ENCODE data around the gene MEIOSIN. TPM values are rescaled to one million over a fixed set of nuclear protein-coding genes. Genes with fewer than 3 reads are reported as not detected.

The MEIOSIN gene
- total and polyA plus RNA-seq, 5 donors from 2014 or later = not detected

DNA sequence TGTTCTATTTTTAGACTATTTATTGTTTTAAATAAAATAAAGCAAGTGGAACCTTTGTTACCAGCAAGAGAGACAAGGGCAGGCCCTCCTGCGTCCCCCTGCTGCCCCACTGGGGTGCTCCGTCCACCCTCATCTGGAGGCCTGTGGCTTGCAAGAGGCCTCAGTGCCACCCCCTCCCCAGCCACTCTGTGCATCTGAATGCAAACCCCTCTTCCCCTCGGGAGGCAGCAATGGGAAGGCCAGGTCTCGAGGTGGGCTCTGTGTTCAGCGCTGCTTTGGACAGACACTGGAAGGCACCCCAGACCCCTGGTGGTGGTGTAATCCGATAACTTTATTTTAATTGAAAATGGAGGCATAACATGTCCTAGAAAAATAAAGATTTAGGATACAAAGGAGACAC is 31.2 kb downstream of the MEIOSIN start:
- peak overlapping the region in 1 of 4 donors; percentile 77 for H3K4me3 Mint-ChIP-seq
- no peak for ATAC-seq (ENCODE audit: low read depth in 2 of 2)
- H3K27me3 ChIP-seq (ENCODE audit: control insufficient read depth, insufficient read depth, low read length) = no peaks in the 10 kb centered on the region

DNA sequence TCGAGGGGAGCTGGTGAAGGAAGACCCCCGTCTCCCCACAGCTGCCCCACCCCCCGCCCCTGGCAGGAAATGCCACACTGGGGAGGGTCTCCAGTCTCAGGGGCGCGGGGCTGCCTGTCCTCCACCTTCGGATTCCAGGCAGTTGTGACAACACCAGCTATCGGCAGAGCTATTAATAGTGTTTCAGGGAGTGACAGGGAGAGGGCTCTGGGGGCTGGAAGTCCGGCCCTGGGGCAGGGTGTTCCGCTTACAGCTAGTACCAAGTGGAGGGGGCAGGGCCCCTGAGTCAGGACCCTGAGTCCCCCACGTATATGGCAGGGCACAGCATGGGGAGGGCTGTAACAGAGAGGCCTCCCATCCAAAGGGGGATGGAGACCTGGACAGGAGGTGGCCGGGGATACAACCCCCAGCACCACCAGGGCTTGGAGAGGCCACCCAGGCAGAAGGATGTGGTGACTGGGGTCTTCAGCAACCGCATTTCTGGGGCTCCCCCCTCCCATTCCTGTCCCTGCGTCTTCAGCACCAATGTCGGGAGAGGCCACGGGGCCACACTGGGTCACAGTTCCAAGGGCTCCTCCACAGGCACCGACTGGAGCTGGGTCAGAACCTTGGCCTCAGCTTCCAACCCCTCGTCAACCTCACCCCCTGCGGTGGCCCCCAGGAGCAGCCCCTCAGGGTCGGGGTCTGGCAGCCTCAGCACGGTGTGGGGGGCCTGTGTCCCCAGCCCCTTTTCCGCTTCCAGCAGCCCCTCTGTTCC is 31.9 kb downstream of the MEIOSIN start:
- H3K4me3 Mint-ChIP-seq = peak overlapping the region in 3 of 4 donors; percentile 65 to 77 (median 74)
- Histone ChIP-seq H3K9me3 (ENCODE audit: control insufficient read depth in 2 of 2, low read length in 2 of 2) (no peaks in the 10 kb centered on the region), H3K4me3 (ENCODE audit: low read depth, low read length) (no peak overlapping the region), H3K4me1 (ENCODE audit: control insufficient read depth, insufficient read depth, low read length, poor library complexity, severe bottlenecking) (peaks cover 21% of the 10 kb centered on the region), H3K27ac (ENCODE audit: insufficient read depth, low read length, poor library complexity, severe bottlenecking) (no peak overlapping the region), H3K27me3 (ENCODE audit: control insufficient read depth, insufficient read depth, low read length) (no peaks in the 10 kb centered on the region), H3K36me3 (ENCODE audit: control insufficient read depth, insufficient read depth, low read length) (no peaks in the 10 kb centered on the region)
- H3K36me3 Mint-ChIP-seq = no peaks in the 10 kb centered on the region
- H3K27ac Mint-ChIP-seq = no peak overlapping the region
- peaks cover 9% of the 10 kb centered on the region for H3K27me3 Mint-ChIP-seq
- peaks cover 0 to 8% (median 3%) of the 10 kb centered on the region in 4 donors for H3K4me1 Mint-ChIP-seq
- DNase-seq (no peak), ATAC-seq (ENCODE audit: low read depth in 2 of 2) (no peak)
- H3K9me3 Mint-ChIP-seq = no peaks in the 10 kb centered on the region

More for the DNA sequence above, 31.2 kb downstream of the MEIOSIN start:
- Mint-ChIP-seq H3K36me3 (no peaks in the 10 kb centered on the region), H3K27me3 (peaks cover 4% of the 10 kb centered on the region), H3K9me3 (no peaks in the 10 kb centered on the region), H3K27ac (no peak overlapping the region), H3K4me1 (peaks cover 0 to 3% (median under 1%) of the 10 kb centered on the region in 4 donors)
- no peak for DNase-seq
- no peaks in the 10 kb centered on the region for H3K36me3 ChIP-seq (ENCODE audit: control insufficient read depth, insufficient read depth, low read length)
- H3K4me1 ChIP-seq (ENCODE audit: control insufficient read depth, insufficient read depth, low read length, poor library complexity, severe bottlenecking) = peaks cover 14% of the 10 kb centered on the region
- no peaks in the 10 kb centered on the region for H3K9me3 ChIP-seq (ENCODE audit: control insufficient read depth in 2 of 2, low read length in 2 of 2)
- no peak overlapping the region for H3K27ac ChIP-seq (ENCODE audit: insufficient read depth, low read length, poor library complexity, severe bottlenecking)
- no peak overlapping the region for H3K4me3 ChIP-seq (ENCODE audit: low read depth, low read length)

DNA sequence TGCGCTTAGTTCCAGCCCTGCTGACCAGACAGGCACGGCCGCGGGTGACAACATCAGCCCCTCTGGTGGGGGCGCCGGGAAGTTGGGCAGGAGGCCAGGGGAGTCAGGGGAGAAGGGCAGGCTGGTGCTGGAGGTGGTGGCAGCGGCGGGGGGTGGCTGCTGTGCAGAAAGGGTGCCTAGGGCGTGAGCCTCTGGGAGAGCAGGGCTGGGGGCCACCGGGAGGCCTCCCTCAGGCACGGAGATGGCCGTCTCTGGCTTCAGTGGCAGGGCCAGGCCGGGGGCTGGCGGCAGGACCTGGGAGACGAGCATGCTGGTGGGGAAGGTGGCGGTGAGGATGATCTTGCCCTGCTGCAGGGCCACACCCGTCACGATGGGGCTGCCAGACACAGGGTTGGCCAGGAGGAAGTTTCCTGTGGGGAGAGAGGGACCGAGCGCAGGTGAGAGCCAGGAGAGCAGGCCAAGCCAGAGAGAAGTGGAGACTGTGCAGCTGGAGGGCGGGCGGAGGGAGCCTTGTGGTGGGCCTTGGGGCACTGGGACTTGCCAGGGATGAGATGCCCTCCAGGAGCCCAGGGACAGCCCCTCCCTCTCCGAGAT is 32.6 kb downstream of the MEIOSIN start:
- Histone ChIP-seq H3K36me3 (ENCODE audit: control insufficient read depth, insufficient read depth, low read length) (no peaks in the 10 kb centered on the region), H3K27ac (ENCODE audit: insufficient read depth, low read length, poor library complexity, severe bottlenecking) (no peak overlapping the region), H3K4me3 (ENCODE audit: low read depth, low read length) (no peak overlapping the region), H3K27me3 (ENCODE audit: control insufficient read depth, insufficient read depth, low read length) (no peaks in the 10 kb centered on the region), H3K9me3 (ENCODE audit: control insufficient read depth in 2 of 2, low read length in 2 of 2) (no peaks in the 10 kb centered on the region), H3K4me1 (ENCODE audit: control insufficient read depth, insufficient read depth, low read length, poor library complexity, severe bottlenecking) (peaks cover 27% of the 10 kb centered on the region)
- peaks cover 9% of the 10 kb centered on the region for H3K27me3 Mint-ChIP-seq
- H3K9me3 Mint-ChIP-seq = no peaks in the 10 kb centered on the region
- H3K4me3 Mint-ChIP-seq = no peak overlapping the region
- H3K36me3 Mint-ChIP-seq = no peaks in the 10 kb centered on the region
- ATAC-seq (ENCODE audit: low read depth in 2 of 2) (no peak), DNase-seq (no peak)
- H3K4me1 Mint-ChIP-seq = peaks cover 0 to 13% (median 3%) of the 10 kb centered on the region in 4 donors
- H3K27ac Mint-ChIP-seq = peak overlapping the region in 1 of 3 donors; percentile 82

DNA sequence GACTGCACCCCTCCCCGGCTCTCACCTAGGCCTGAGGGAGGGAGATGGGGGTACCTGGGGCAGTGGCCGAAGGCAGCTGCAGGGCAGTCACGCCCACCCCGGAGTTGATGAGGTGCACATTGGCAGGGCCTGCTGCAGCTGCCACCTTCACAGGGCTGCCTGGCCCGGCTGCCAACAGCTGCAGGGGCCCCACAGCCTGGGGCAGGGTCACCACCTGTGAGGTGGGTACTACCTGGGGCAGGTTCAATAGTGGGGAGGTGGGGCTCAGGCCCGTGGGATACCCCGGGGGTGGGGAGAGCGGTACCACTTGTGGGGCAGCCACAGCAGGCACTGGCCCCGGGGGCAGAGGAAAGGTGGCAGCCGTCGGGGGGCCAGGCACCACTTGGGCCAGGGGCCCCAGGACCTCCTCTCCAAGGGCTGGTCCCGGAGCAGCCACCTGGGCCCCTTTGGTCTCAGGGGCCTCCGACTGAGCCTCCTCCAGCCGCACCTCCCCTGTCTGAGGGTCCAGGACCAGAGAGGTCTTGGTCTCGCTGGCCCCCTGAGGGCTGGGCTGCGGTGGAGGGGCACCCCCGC is 33.1 kb downstream of the MEIOSIN start:
- Histone ChIP-seq H3K4me1 (ENCODE audit: control insufficient read depth, insufficient read depth, low read length, poor library complexity, severe bottlenecking) (peaks cover 30% of the 10 kb centered on the region), H3K27me3 (ENCODE audit: control insufficient read depth, insufficient read depth, low read length) (no peaks in the 10 kb centered on the region), H3K9me3 (ENCODE audit: control insufficient read depth in 2 of 2, low read length in 2 of 2) (no peaks in the 10 kb centered on the region), H3K27ac (ENCODE audit: insufficient read depth, low read length, poor library complexity, severe bottlenecking) (no peak overlapping the region), H3K4me3 (ENCODE audit: low read depth, low read length) (no peak overlapping the region), H3K36me3 (ENCODE audit: control insufficient read depth, insufficient read depth, low read length) (no peaks in the 10 kb centered on the region)
- H3K4me1 Mint-ChIP-seq = peaks cover 0 to 16% (median 4%) of the 10 kb centered on the region in 4 donors
- no peak overlapping the region for H3K4me3 Mint-ChIP-seq
- H3K27ac Mint-ChIP-seq = no peak overlapping the region
- DNase-seq = no peak
- no peaks in the 10 kb centered on the region for H3K9me3 Mint-ChIP-seq
- H3K36me3 Mint-ChIP-seq = no peaks in the 10 kb centered on the region
- ATAC-seq (ENCODE audit: low read depth in 2 of 2) = no peak
- H3K27me3 Mint-ChIP-seq = peaks cover 9% of the 10 kb centered on the region

DNA sequence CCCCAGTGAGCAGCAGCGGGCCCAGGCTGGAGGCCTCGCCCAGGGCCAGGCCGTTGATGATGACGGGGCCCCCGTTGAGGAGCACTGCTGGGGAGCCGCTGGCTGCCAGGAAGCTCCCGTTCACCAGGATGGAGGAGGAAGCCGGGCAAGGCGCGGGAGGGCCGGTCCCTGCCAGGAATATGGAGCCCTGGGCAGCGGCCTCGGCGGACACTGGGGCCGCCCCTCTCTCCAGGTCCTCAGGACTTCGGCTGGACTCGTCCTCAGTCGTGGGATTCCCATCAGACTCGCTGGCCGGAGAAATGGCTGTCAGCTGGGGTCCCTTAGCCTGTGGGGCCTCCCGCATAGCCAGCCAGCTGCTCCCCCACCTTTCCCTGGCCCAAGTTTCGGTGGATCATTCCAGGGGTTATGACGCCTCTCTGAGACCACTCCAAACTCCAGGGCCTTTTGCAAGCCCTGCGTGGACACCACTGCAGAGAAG is 33.7 kb downstream of the MEIOSIN start:
- no peak for ATAC-seq (ENCODE audit: low read depth in 2 of 2)
- no peaks in the 10 kb centered on the region for H3K36me3 Mint-ChIP-seq
- Histone ChIP-seq H3K4me1 (ENCODE audit: control insufficient read depth, insufficient read depth, low read length, poor library complexity, severe bottlenecking) (peaks cover 30% of the 10 kb centered on the region), H3K9me3 (ENCODE audit: control insufficient read depth in 2 of 2, low read length in 2 of 2) (no peaks in the 10 kb centered on the region), H3K27ac (ENCODE audit: insufficient read depth, low read length, poor library complexity, severe bottlenecking) (no peak overlapping the region), H3K27me3 (ENCODE audit: control insufficient read depth, insufficient read depth, low read length) (no peaks in the 10 kb centered on the region), H3K36me3 (ENCODE audit: control insufficient read depth, insufficient read depth, low read length) (no peaks in the 10 kb centered on the region), H3K4me3 (ENCODE audit: low read depth, low read length) (no peak overlapping the region)
- no peaks in the 10 kb centered on the region for H3K9me3 Mint-ChIP-seq
- H3K4me1 Mint-ChIP-seq = peaks cover 0 to 17% (median 5%) of the 10 kb centered on the region in 4 donors
- no peak overlapping the region for H3K27ac Mint-ChIP-seq
- peaks cover 9% of the 10 kb centered on the region for H3K27me3 Mint-ChIP-seq
- H3K4me3 Mint-ChIP-seq = peak overlapping the region; percentile 25 to 71 (median 52)
- no peak for DNase-seq

DNA sequence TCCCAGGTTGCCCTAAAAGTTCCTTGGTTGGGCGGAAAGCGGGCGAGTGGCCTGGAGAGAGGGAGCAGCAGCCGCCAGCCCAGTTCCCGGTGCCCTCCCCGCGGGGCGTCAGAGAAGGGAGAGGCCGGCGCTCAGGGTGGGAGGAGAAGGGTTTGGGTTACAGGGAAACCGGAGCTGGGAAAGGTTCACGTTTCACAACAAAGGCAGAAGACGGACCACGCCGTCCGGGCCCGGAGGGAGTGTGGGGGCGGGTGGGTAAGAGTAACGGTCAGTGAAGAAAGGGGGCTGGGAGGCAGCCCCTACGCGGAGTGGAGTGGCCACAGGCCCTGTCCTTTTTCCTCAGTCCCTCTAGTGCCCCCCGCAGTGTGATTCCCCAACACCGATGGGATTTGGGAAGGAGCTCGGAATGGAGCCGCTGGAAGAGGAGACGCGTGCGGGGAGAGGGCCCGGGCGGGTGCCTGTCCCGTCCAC is 34.2 kb downstream of the MEIOSIN start:
- Histone ChIP-seq H3K4me1 (ENCODE audit: control insufficient read depth, insufficient read depth, low read length, poor library complexity, severe bottlenecking) (peaks cover 30% of the 10 kb centered on the region), H3K4me3 (ENCODE audit: low read depth, low read length) (no peak overlapping the region), H3K27ac (ENCODE audit: insufficient read depth, low read length, poor library complexity, severe bottlenecking) (no peak overlapping the region), H3K36me3 (ENCODE audit: control insufficient read depth, insufficient read depth, low read length) (no peaks in the 10 kb centered on the region), H3K27me3 (ENCODE audit: control insufficient read depth, insufficient read depth, low read length) (no peaks in the 10 kb centered on the region), H3K9me3 (ENCODE audit: control insufficient read depth in 2 of 2, low read length in 2 of 2) (no peaks in the 10 kb centered on the region)
- no peak for DNase-seq
- Mint-ChIP-seq H3K36me3 (no peaks in the 10 kb centered on the region), H3K27me3 (peaks cover 14% of the 10 kb centered on the region), H3K4me1 (peaks cover 0 to 21% (median 7%) of the 10 kb centered on the region in 4 donors), H3K4me3 (peak overlapping the region; percentile 25 to 71 (median 52)), H3K27ac (no peak overlapping the region), H3K9me3 (no peaks in the 10 kb centered on the region)
- ATAC-seq (ENCODE audit: low read depth in 2 of 2) = no peak

DNA sequence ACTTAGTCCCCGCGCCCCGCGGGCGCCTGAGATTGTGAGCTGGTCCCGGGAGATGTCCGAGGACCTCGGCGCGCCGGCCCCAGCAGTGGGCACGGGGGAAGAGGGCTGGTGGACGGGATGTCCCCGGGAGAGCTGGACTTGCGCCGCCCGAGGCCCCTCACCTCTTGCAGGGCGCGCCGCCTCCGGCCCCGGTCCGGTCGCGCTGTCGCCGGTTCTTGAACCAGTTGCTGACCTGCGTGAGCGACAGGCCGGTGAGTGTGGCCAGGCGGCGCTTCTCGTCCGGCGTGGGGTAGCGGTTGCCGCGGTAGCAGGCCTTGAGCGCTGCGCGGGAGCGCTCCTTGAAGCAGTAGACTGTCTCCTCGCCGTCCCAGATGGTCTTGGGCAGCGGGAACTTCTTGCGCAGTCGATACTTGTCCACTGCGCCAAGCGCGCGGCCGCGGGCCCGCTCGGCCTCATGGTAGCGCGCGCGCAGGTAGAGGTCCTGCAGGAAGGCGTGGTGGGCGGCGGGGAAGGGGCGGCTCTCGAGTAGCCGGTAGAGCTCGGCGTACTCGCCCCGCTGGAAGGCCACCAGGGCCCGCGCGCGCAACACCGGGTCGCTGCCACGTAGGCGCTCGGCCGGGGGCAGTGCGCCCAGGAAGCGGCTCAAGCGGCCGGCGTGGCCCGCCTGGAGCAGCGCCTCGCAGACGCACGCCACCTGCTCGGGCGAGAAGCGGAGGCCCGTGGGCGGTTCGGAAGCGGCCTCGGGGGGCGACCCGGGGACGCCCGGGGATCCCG is 34.8 kb downstream of the MEIOSIN start:
- Histone ChIP-seq H3K4me1 (ENCODE audit: control insufficient read depth, insufficient read depth, low read length, poor library complexity, severe bottlenecking) (peaks cover 30% of the 10 kb centered on the region), H3K27ac (ENCODE audit: insufficient read depth, low read length, poor library complexity, severe bottlenecking) (no peak overlapping the region), H3K9me3 (ENCODE audit: control insufficient read depth in 2 of 2, low read length in 2 of 2) (no peaks in the 10 kb centered on the region), H3K27me3 (ENCODE audit: control insufficient read depth, insufficient read depth, low read length) (no peaks in the 10 kb centered on the region), H3K36me3 (ENCODE audit: control insufficient read depth, insufficient read depth, low read length) (no peaks in the 10 kb centered on the region), H3K4me3 (ENCODE audit: low read depth, low read length) (no peak overlapping the region)
- no peak overlapping the region for H3K27ac Mint-ChIP-seq
- ATAC-seq (ENCODE audit: low read depth in 2 of 2) (no peak), DNase-seq (peak in 2 of 3 donors; percentile 22 to 26)
- H3K4me3 Mint-ChIP-seq = peak overlapping the region in 3 of 4 donors; percentile 68 to 82 (median 82)
- peaks cover 14% of the 10 kb centered on the region for H3K27me3 Mint-ChIP-seq
- peaks cover 0 to 22% (median 7%) of the 10 kb centered on the region in 4 donors for H3K4me1 Mint-ChIP-seq
- no peaks in the 10 kb centered on the region for H3K36me3 Mint-ChIP-seq
- H3K9me3 Mint-ChIP-seq = no peaks in the 10 kb centered on the region

All from CD4-positive, CD25-positive, alpha-beta regulatory T cell (primary cell).